Measurements from ENCODE around the gene MAML1. TPM values are rescaled to one million over a fixed set of nuclear protein-coding genes. Genes with fewer than 3 reads are reported as not detected.

Gene MAML1
- total RNA-seq, 1 experiment from 2014 or later, result 14.2 TPM

GRCh38 chr5:179798144-179798770 is 65.6 kb downstream of the MAML1 start:
- Histone ChIP-seq H3K9me3 (ENCODE audit: low read length) (no peaks in the 10 kb centered on the region), H3K27ac (ENCODE audit: low read length) (no peak overlapping the region), H3K4me2 (ENCODE audit: low read depth, low read length, poor library complexity, severe bottlenecking) (no peak overlapping the region), H3K9ac (ENCODE audit: low read length) (no peak overlapping the region), H3K36me3 (ENCODE audit: insufficient read depth, low read length) (no peaks in the 10 kb centered on the region), H3K4me3 (ENCODE audit: low read length) (no peak overlapping the region), H3K79me2 (ENCODE audit: low read length) (no peaks in the 10 kb centered on the region), H2AFZ (ENCODE audit: low read length) (no peak overlapping the region), H3K27me3 (ENCODE audit: low read length) (no peaks in the 10 kb centered on the region), H3K9me2 (replicated peaks; ENCODE audit: insufficient read depth, low read length) (no peaks in the 10 kb centered on the region), H3K4me1 (ENCODE audit: low read length) (peaks cover 39% of the 10 kb centered on the region), H4K20me1 (ENCODE audit: insufficient read depth, low read depth, low read length) (peaks cover 7% of the 10 kb centered on the region)
- DNase-seq, result no peak

GRCh38 chr5:179798771-179799643 is 66.4 kb downstream of the MAML1 start:
- Histone ChIP-seq H3K4me3 (ENCODE audit: low read length) (no peak overlapping the region), H3K27me3 (ENCODE audit: low read length) (no peaks in the 10 kb centered on the region), H4K20me1 (ENCODE audit: insufficient read depth, low read depth, low read length) (peaks cover 11% of the 10 kb centered on the region), H3K9me2 (replicated peaks; ENCODE audit: insufficient read depth, low read length) (no peaks in the 10 kb centered on the region), H3K4me1 (ENCODE audit: low read length) (peaks cover 39% of the 10 kb centered on the region), H3K27ac (ENCODE audit: low read length) (no peak overlapping the region), H3K4me2 (ENCODE audit: low read depth, low read length, poor library complexity, severe bottlenecking) (no peak overlapping the region), H3K36me3 (ENCODE audit: insufficient read depth, low read length) (no peaks in the 10 kb centered on the region), H3K9me3 (ENCODE audit: low read length) (no peaks in the 10 kb centered on the region), H3K79me2 (ENCODE audit: low read length) (no peaks in the 10 kb centered on the region), H3K9ac (ENCODE audit: low read length) (no peak overlapping the region), H2AFZ (ENCODE audit: low read length) (no peak overlapping the region)
- no peak for DNase-seq

- Histone ChIP-seq H2AFZ (ENCODE audit: low read length) (no peak overlapping the region), H4K20me1 (ENCODE audit: insufficient read depth, low read depth, low read length) (peaks cover 12% of the 10 kb centered on the region), H3K4me3 (ENCODE audit: low read length) (no peak overlapping the region), H3K9ac (ENCODE audit: low read length) (no peak overlapping the region), H3K4me1 (ENCODE audit: low read length) (peaks cover 39% of the 10 kb centered on the region), H3K79me2 (ENCODE audit: low read length) (no peaks in the 10 kb centered on the region), H3K9me2 (replicated peaks; ENCODE audit: insufficient read depth, low read length) (no peaks in the 10 kb centered on the region), H3K4me2 (ENCODE audit: low read depth, low read length, poor library complexity, severe bottlenecking) (no peak overlapping the region), H3K27me3 (ENCODE audit: low read length) (no peaks in the 10 kb centered on the region), H3K27ac (ENCODE audit: low read length) (no peak overlapping the region), H3K9me3 (ENCODE audit: low read length) (no peaks in the 10 kb centered on the region), H3K36me3 (ENCODE audit: insufficient read depth, low read length) (no peaks in the 10 kb centered on the region)
- DNase-seq, result no peak
Observed at GRCh38 chr5:179799644-179799973, 67.0 kb downstream of the MAML1 start.

GRCh38 chr5:179800071-179800695 is 67.6 kb downstream of the MAML1 start:
- H4K20me1 ChIP-seq (ENCODE audit: insufficient read depth, low read depth, low read length), result peaks cover 9% of the 10 kb centered on the region; the same call in 1 of the 2 replicates
- no peak overlapping the region for H2AFZ ChIP-seq (ENCODE audit: low read length)
- H3K9ac ChIP-seq (ENCODE audit: low read length), result no peak overlapping the region
- H3K4me1 ChIP-seq (ENCODE audit: low read length), result peaks cover 39% of the 10 kb centered on the region
- peaks cover 5% of the 10 kb centered on the region for H3K79me2 ChIP-seq (ENCODE audit: low read length)
- no peak overlapping the region for H3K4me3 ChIP-seq (ENCODE audit: low read length)
- no peaks in the 10 kb centered on the region for H3K36me3 ChIP-seq (ENCODE audit: insufficient read depth, low read length)
- H3K9me2 ChIP-seq (replicated peaks; ENCODE audit: insufficient read depth, low read length), result no peaks in the 10 kb centered on the region
- H3K9me3 ChIP-seq (ENCODE audit: low read length), result no peaks in the 10 kb centered on the region
- H3K27ac ChIP-seq (ENCODE audit: low read length), result no peak overlapping the region
- no peaks in the 10 kb centered on the region for H3K27me3 ChIP-seq (ENCODE audit: low read length)
- no peak for DNase-seq
- no peak overlapping the region for H3K4me2 ChIP-seq (ENCODE audit: low read depth, low read length, poor library complexity, severe bottlenecking)

- no peak overlapping the region for H3K9ac ChIP-seq (ENCODE audit: low read length)
- no peak overlapping the region for H2AFZ ChIP-seq (ENCODE audit: low read length)
- no peaks in the 10 kb centered on the region for H3K9me2 ChIP-seq (replicated peaks; ENCODE audit: insufficient read depth, low read length)
- H3K4me2 ChIP-seq (ENCODE audit: low read depth, low read length, poor library complexity, severe bottlenecking), result no peak overlapping the region
- H3K4me1 ChIP-seq (ENCODE audit: low read length), result peaks cover 38% of the 10 kb centered on the region
- no peaks in the 10 kb centered on the region for H3K36me3 ChIP-seq (ENCODE audit: insufficient read depth, low read length)
- H4K20me1 ChIP-seq (ENCODE audit: insufficient read depth, low read depth, low read length), result peaks cover 9% of the 10 kb centered on the region; the same call in 1 of the 2 replicates
- no peak overlapping the region for H3K4me3 ChIP-seq (ENCODE audit: low read length)
- DNase-seq, result no peak
- no peaks in the 10 kb centered on the region for H3K9me3 ChIP-seq (ENCODE audit: low read length)
- H3K27me3 ChIP-seq (ENCODE audit: low read length), result no peaks in the 10 kb centered on the region
- H3K79me2 ChIP-seq (ENCODE audit: low read length), result peaks cover 9% of the 10 kb centered on the region
- H3K27ac ChIP-seq (ENCODE audit: low read length), result no peak overlapping the region
Observed at GRCh38 chr5:179800696-179801201, 68.1 kb downstream of the MAML1 start.

GRCh38 chr5:179801304-179802206 is 68.9 kb downstream of the MAML1 start:
- no peaks in the 10 kb centered on the region for H3K36me3 ChIP-seq (ENCODE audit: insufficient read depth, low read length)
- H3K27ac ChIP-seq (ENCODE audit: low read length), result no peak overlapping the region
- no peak overlapping the region for H3K4me3 ChIP-seq (ENCODE audit: low read length)
- H3K4me2 ChIP-seq (ENCODE audit: low read depth, low read length, poor library complexity, severe bottlenecking), result no peak overlapping the region
- peaks cover 9% of the 10 kb centered on the region; the same call in 1 of the 2 replicates for H4K20me1 ChIP-seq (ENCODE audit: insufficient read depth, low read depth, low read length)
- peak; percentile 90 for DNase-seq
- peaks cover 9% of the 10 kb centered on the region for H3K79me2 ChIP-seq (ENCODE audit: low read length)
- H2AFZ ChIP-seq (ENCODE audit: low read length), result no peak overlapping the region
- no peaks in the 10 kb centered on the region for H3K9me2 ChIP-seq (replicated peaks; ENCODE audit: insufficient read depth, low read length)
- H3K27me3 ChIP-seq (ENCODE audit: low read length), result no peaks in the 10 kb centered on the region
- no peaks in the 10 kb centered on the region for H3K9me3 ChIP-seq (ENCODE audit: low read length)
- H3K4me1 ChIP-seq (ENCODE audit: low read length), result peaks cover 33% of the 10 kb centered on the region
- H3K9ac ChIP-seq (ENCODE audit: low read length), result no peak overlapping the region

GRCh38 chr5:179802207-179802883 is 69.7 kb downstream of the MAML1 start:
- Histone ChIP-seq H3K36me3 (ENCODE audit: insufficient read depth, low read length) (no peaks in the 10 kb centered on the region), H3K27ac (ENCODE audit: low read length) (no peak overlapping the region), H2AFZ (ENCODE audit: low read length) (no peak overlapping the region), H4K20me1 (ENCODE audit: insufficient read depth, low read depth, low read length) (peaks cover 9% of the 10 kb centered on the region; the same call in 1 of the 2 replicates), H3K9ac (ENCODE audit: low read length) (no peak overlapping the region), H3K9me2 (replicated peaks; ENCODE audit: insufficient read depth, low read length) (no peaks in the 10 kb centered on the region), H3K79me2 (ENCODE audit: low read length) (peaks cover 9% of the 10 kb centered on the region), H3K9me3 (ENCODE audit: low read length) (no peaks in the 10 kb centered on the region), H3K4me2 (ENCODE audit: low read depth, low read length, poor library complexity, severe bottlenecking) (no peak overlapping the region), H3K27me3 (ENCODE audit: low read length) (no peaks in the 10 kb centered on the region), H3K4me1 (ENCODE audit: low read length) (peaks cover 30% of the 10 kb centered on the region), H3K4me3 (ENCODE audit: low read length) (no peak overlapping the region)
- DNase-seq, result no peak
